OCI-LY1 (cell line): ENCODE results near the gene DBF4.
A peak's percentile ranks its signal among the peaks of the same experiment; 100 is the strongest.
"Not testable (repeated sequence)": the region's sequence is repeated elsewhere in the genome, so short reads cannot be mapped to it uniquely, and the experiment has no call there.

Source experiments
- H2AFZ ChIP-seq: fragments of 200-600 bp; sonication (generic), shearing (Covaris generic); 2 replicates; pipeline ENCODE4 v1.6.0; 2014; ENCODE audit warnings: antibody characterized with exemption, mild to moderate bottlenecking, low read length
- H3F3A ChIP-seq: fragments of 200-600 bp; sonication (generic), shearing (Covaris generic); 2 replicates; pipeline ENCODE4 v1.6.0; 2014; ENCODE audit warnings: mild to moderate bottlenecking, antibody characterized with exemption, low read length, moderate library complexity; ENCODE audit not compliant: insufficient read depth
- H3K27ac ChIP-seq: fragments of 200-600 bp; sonication (generic); 2 replicates; pipeline ENCODE4 v1.5.1; 2014; ENCODE audit warnings: low read length, mixed run types, mild to moderate bottlenecking, low read depth; ENCODE audit not compliant: poor library complexity, severe bottlenecking
- H3K27me3 ChIP-seq: fragments of 200-600 bp; sonication (generic); 2 replicates; pipeline ENCODE4 v1.6.0; 2014; ENCODE audit warnings: antibody characterized with exemption, mild to moderate bottlenecking, low read length, moderate library complexity; ENCODE audit not compliant: insufficient read depth
- H3K36me3 ChIP-seq: fragments of 200-600 bp; sonication (generic); 2 replicates; pipeline ENCODE4 v1.6.1; 2014; ENCODE audit warnings: mild to moderate bottlenecking, antibody characterized with exemption, low read length, moderate library complexity, mixed read lengths; ENCODE audit not compliant: insufficient read depth
- H3K4me1 ChIP-seq: fragments of 200-600 bp; sonication (generic); 2 replicates; pipeline ENCODE4 v1.5.1; 2014; ENCODE audit warnings: mild to moderate bottlenecking, low read length, moderate library complexity; ENCODE audit not compliant: insufficient read depth, severe bottlenecking
- H3K4me2 ChIP-seq: fragments of 200-600 bp; sonication (generic), shearing (Covaris generic); 2 replicates; pipeline ENCODE4 v1.6.1; 2014; ENCODE audit warnings: low read length
- H3K4me3 ChIP-seq: fragments of 200-600 bp; sonication (generic); 2 replicates; pipeline ENCODE4 v1.5.1; 2014; ENCODE audit warnings: low read length, low read depth, mild to moderate bottlenecking, mixed read lengths; ENCODE audit not compliant: poor library complexity, severe bottlenecking
- H3K79me2 ChIP-seq: fragments of 200-600 bp; shearing (Covaris generic); 2 replicates; pipeline ENCODE4 v1.6.1; 2016; ENCODE audit warnings: mixed run types, low read length, mixed read lengths; ENCODE audit not compliant: insufficient read depth
- H3K9ac ChIP-seq: fragments of 200-600 bp; sonication (generic), shearing (Covaris generic); 2 replicates; pipeline ENCODE4 v1.6.1; 2014; ENCODE audit warnings: mild to moderate bottlenecking, low read length, mixed read lengths
- H3K9me2 ChIP-seq: fragments of 200-600 bp; sonication (generic), shearing (Covaris generic); 2 replicates; pipeline ENCODE4 v1.6.1; 2014; ENCODE audit warnings: low read depth, mild to moderate bottlenecking, low read length, mixed read lengths
- H3K9me3 ChIP-seq: fragments of 200-600 bp; shearing (Covaris generic); 2 replicates; pipeline ENCODE4 v1.6.1; 2014; ENCODE audit warnings: low read length, mixed read lengths
- H4K20me1 ChIP-seq: fragments of 200-600 bp; sonication (generic), shearing (Covaris generic); 2 replicates; pipeline ENCODE4 v1.6.0; 2016; ENCODE audit warnings: mild to moderate bottlenecking, low read length; ENCODE audit not compliant: insufficient read depth
- CTCF ChIP-seq: fragments of 200-600 bp; sonication (generic), shearing (Covaris generic); IDR thresholded peaks from 2 replicates; pipeline ENCODE4 v1.5.1; 2017; ENCODE audit warnings: mild to moderate bottlenecking, antibody characterized with exemption, low read length, moderate library complexity, mixed read lengths
- EZH2 ChIP-seq: fragments of 200-600 bp; sonication (generic), shearing (Covaris generic); IDR thresholded peaks from 2 replicates; pipeline ENCODE4 v1.8.0; 2017; ENCODE audit warnings: borderline replicate concordance, mixed run types, mild to moderate bottlenecking, antibody characterized with exemption, low read length, moderate library complexity, mixed read lengths

Gene DBF4

DNA sequence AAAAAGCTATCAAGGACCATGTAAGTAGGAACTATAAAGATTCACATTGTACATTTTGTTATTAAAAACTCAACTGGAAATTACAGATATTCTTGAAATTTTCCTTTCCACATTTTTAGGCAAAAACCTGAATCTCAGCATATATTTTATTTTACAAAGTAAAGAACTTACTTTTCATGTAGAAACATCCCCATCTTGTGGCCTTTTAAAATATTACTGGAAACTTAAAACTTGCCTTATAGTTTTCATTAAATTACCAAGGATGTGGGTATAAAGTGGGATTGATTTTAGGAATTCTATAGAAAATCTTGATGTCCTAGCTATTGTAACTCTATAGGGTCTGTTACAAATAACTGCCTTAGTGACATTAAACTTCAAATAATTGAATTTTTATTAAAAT lies 10.6 kb downstream of the DBF4 start:
- H3K36me3 ChIP-seq = peaks cover 97% of the 10 kb centered on the region

DNA sequence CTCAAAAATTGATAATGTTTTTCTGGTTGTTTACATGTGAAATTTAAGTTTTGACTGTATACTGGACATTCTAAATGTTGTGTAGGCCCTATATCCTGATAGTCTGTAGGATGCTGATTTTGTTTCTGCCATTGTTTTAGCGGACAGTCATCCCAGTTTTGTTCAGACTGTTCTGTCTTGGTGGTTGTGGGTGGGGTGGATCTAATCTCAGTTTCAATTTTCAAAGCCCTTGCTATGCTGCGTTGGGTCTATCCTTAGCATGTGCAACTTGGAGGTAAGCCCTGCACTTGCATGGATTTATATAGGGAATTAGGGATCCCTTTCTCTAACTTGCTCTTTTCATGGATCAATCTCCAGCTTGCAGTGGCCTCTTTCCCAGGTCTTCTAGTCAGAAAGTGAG lies 19.1 kb downstream of the DBF4 start:
- Histone ChIP-seq H3K9ac (no peak overlapping the region), H3K27ac (no peak overlapping the region), H3K9me3 (no peaks in the 10 kb centered on the region), H3K4me2 (no peak overlapping the region), H4K20me1 (no peaks in the 10 kb centered on the region), H3K27me3 (no peaks in the 10 kb centered on the region), H3K36me3 (peaks cover 95% of the 10 kb centered on the region), H3K9me2 (no peaks in the 10 kb centered on the region), H3K4me3 (no peak overlapping the region), H3F3A (no peaks in the 10 kb centered on the region), H3K79me2 (peaks cover 30% of the 10 kb centered on the region), H3K4me1 (no peaks in the 10 kb centered on the region), H2AFZ (no peak overlapping the region)
- TF ChIP-seq CTCF (no peak), EZH2 (no peak)

More for the DNA sequence above, 10.6 kb downstream of the DBF4 start:
- no peaks in the 10 kb centered on the region for H4K20me1 ChIP-seq
- H3K4me3 ChIP-seq = no peak overlapping the region
- no peak overlapping the region for H3K27ac ChIP-seq
- no peaks in the 10 kb centered on the region for H3K9me2 ChIP-seq
- H3K4me2 ChIP-seq = no peak overlapping the region
- H3F3A ChIP-seq = peaks cover 8% of the 10 kb centered on the region; the same call in 1 of the 2 replicates
- H3K79me2 ChIP-seq = peaks cover 69% of the 10 kb centered on the region
- H3K9me3 ChIP-seq = no peaks in the 10 kb centered on the region
- no peak overlapping the region for H2AFZ ChIP-seq
- no peaks in the 10 kb centered on the region for H3K27me3 ChIP-seq
- TF ChIP-seq CTCF = peak; percentile 57
- TF ChIP-seq EZH2 = no peak
- H3K9ac ChIP-seq = no peak overlapping the region
- peaks cover 7% of the 10 kb centered on the region for H3K4me1 ChIP-seq

DNA sequence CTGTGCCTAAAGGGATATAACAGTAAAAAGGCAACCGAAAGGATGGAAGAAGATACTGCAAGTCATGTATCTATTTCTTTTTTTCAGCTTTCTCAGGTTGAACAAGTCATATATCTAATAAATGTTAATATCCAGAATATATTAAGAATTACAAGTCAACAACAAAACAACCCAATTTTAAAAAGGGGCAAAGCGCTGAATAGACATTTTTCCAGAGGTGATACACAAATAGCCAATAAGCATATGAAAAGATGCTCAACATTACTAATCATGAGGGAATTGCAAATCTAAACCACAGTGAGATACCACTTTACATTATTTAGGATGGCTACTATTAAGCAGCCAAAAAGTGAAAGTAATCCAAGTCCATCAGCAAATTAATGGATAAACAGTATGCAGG lies 23.0 kb downstream of the DBF4 start:
- H4K20me1 ChIP-seq = no peaks in the 10 kb centered on the region
- H3K9me3 ChIP-seq = no peaks in the 10 kb centered on the region
- H3K79me2 ChIP-seq = no peaks in the 10 kb centered on the region
- peaks cover 98% of the 10 kb centered on the region for H3K36me3 ChIP-seq
- no peaks in the 10 kb centered on the region for H3F3A ChIP-seq
- no peaks in the 10 kb centered on the region for H3K9me2 ChIP-seq
- no peak overlapping the region for H3K27ac ChIP-seq
- TF ChIP-seq EZH2 = no peak
- TF ChIP-seq CTCF = no peak
- no peak overlapping the region for H2AFZ ChIP-seq
- H3K9ac ChIP-seq = no peak overlapping the region
- no peak overlapping the region for H3K4me3 ChIP-seq
- H3K27me3 ChIP-seq = no peaks in the 10 kb centered on the region
- no peaks in the 10 kb centered on the region for H3K4me1 ChIP-seq
- H3K4me2 ChIP-seq = no peak overlapping the region

DNA sequence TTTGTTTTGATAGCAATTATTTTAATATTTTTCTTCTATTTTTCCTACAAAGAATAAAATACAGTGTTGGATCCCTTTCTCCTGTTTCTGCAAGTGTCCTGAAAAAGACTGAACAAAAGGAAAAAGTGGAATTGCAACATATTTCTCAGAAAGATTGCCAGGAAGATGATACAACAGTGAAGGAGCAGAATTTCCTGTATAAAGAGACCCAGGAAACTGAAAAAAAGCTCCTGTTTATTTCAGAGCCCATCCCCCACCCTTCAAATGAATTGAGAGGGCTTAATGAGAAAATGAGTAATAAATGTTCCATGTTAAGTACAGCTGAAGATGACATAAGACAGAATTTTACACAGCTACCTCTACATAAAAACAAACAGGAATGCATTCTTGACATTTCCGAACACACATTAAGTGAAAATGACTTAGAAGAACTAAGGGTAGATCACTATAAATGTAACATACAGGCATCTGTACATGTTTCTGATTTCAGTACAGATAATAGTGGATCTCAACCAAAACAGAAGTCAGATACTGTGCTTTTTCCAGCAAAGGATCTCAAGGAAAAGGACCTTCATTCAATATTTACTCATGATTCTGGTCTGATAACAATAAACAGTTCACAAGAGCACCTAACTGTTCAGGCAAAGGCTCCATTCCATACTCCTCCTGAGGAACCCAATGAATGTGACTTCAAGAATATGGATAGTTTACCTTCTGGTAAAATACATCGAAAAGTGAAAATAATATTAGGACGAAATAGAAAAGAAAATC lies 31.0 kb downstream of the DBF4 start:
- H3K9me3 ChIP-seq, H3K9ac ChIP-seq, H3K79me2 ChIP-seq, H3F3A ChIP-seq, H3K27me3 ChIP-seq, H3K4me3 ChIP-seq, H3K4me2 ChIP-seq, H4K20me1 ChIP-seq, H3K27ac ChIP-seq, H3K4me1 ChIP-seq, H2AFZ ChIP-seq, H3K9me2 ChIP-seq: not testable (repeated sequence)
- peaks cover 57% of the 10 kb centered on the region for H3K36me3 ChIP-seq

- not testable (repeated sequence) for H3K4me1 ChIP-seq, H3K9me2 ChIP-seq, H3K79me2 ChIP-seq, H3F3A ChIP-seq, H3K27me3 ChIP-seq, H3K9ac ChIP-seq, H3K27ac ChIP-seq, H2AFZ ChIP-seq, H4K20me1 ChIP-seq, H3K9me3 ChIP-seq, H3K4me2 ChIP-seq, H3K4me3 ChIP-seq
- peaks cover 42% of the 10 kb centered on the region for H3K36me3 ChIP-seq
Observed at GRCh38 chr7:87908814-87909213, 32.5 kb downstream of the DBF4 start.
